UCSD-AML1 (cell line): Measurements from ENCODE around the gene ARHGAP12.

ENCODE experiments used
- DNase-seq: peaks from one replicate; lab custom pipeline; 2025; ENCODE audit not compliant: unreplicated experiment; lab: John Stamatoyannopoulos, UW

Gene ARHGAP12

DNA sequence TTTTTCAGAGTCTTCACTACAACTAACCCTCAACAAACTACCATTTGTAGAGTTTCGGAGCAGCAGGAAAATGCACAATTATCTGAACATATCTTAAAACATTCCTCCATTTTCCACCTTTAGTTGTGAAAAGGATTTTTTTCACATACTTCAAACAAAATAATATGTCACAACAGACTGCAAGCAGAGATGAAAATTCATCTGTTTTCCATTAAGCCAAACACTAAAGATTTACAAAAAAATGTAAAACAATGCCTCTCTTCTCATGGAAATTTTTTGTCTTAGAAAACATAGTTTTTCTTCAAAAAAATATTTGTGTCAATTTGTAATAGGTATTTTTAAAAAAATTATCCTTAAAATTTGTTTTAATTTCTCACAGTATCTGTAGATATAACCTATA is 98.9 kb downstream of the ARHGAP12 start:
- DNase-seq: no peak

DNA sequence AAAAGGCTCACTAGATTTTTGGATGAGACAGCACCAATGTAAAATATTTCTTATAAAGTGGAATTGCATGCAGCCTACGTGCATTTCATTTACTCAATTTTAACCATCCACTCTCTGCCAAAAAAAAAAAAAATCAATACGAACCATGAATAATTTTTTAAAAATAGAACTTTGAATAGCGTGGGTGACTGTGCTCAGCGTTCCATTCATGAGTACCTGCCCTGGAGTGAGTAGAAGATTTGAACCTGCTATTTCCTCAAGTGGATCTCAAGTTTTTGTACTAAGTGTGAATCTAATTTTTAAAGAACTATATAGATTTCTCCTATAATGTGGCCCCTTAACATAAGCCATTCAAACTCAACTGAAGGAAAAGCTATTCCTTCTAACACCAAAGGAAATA is 105.3 kb downstream of the ARHGAP12 start:
- no peak for DNase-seq

GRCh38 chr10:31822616-31823318 is 105.9 kb downstream of the ARHGAP12 start:
- DNase-seq: no peak

GRCh38 chr10:31822150-31822549 is 106.5 kb downstream of the ARHGAP12 start:
- DNase-seq: no peak

DNA sequence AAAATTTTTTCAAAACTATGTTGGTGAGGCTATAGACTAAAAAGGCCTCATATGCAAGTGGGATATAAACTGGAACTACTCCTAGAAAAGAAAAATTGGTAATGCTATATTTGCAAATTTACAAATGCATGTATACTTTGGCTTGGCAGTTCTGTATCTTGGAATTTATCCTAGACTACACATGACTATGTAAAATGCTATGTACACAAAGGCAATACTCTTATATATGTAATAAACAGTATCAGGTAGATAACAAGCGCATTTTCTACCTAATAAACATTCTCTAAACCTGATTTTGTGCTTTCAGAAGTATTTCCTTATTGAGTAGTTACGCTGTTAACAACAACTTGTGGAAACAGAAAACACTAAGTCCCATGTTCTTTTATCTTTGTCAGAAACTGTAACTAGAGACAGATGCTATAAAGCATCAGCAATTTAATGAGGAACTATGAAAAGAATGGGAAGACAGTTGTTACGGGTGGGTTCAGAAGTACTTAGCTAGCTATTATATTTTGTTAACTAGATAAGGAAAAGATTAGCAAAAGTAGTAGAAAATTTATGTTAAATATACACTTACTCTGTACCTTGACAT is 107.8 kb downstream of the ARHGAP12 start:
- no peak for DNase-seq

DNA sequence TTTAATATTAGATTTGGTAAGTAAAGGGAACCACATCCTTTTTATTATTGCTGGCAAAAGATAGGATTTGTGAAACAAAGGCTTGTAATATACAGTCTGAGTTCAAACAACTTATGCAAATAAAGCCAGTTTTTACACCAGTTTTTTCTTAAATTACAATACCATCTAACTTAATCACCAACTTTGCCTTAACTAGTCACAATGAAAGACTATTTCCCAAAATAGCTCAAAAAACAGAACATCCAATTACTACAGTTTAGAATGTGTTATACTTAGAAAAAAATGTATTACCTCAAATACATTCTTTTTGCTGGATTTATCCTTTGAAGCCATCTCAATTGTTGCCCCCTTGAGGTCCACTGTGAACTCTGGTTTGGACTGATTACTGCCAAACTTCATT is 108.5 kb downstream of the ARHGAP12 start:
- DNase-seq: no peak

GRCh38 chr10:31819391-31819820 is 109.2 kb downstream of the ARHGAP12 start:
- DNase-seq: no peak

GRCh38 chr10:31816318-31816717 is 112.3 kb downstream of the ARHGAP12 start:
- no peak for DNase-seq

DNA sequence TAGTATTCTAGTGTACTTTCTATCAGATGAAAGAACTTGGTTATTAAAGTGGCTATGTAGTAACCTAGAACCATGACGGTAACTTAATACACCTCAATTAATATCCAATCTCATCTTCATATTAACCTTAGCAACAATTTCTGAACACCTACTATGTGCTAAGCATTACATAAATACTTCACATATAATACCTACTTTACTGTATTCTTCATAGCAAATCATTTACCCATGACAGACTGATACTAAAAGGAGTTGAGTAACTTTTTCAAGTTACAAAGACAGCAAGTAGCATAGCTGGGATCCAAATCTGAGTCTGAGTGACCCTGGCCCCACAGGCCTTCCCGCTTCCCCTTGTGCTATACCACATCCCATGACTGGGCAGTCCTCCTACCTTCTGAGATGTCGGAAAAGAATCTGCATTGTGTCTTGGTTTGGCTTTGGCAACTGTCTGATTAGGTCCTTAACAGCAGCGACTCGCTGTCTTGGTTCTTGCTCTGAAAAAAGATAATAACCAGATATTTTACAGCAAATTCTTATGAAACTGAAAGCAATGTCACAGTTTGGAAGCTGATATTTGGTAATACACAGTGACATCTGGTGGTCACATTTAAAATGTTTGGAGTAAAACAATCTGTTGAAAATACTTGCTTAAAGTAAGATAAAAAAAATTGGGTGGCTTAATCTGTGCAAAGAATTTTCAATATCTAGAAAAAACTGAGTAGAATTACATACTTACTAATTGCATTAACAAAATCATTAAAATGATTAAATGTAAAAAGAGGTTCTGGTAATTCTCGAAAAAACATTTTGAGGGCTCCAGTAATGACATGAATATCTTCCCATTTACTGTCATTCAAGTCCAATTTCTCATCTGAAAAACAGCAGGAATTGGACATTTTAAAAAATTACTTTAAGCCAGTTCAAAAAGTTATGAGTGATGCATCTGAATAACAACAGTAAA is 120.1 kb downstream of the ARHGAP12 start:
- peak; percentile 22 for DNase-seq

GRCh38 chr10:31804352-31804810 is 124.2 kb downstream of the ARHGAP12 start:
- DNase-seq: no peak

DNA sequence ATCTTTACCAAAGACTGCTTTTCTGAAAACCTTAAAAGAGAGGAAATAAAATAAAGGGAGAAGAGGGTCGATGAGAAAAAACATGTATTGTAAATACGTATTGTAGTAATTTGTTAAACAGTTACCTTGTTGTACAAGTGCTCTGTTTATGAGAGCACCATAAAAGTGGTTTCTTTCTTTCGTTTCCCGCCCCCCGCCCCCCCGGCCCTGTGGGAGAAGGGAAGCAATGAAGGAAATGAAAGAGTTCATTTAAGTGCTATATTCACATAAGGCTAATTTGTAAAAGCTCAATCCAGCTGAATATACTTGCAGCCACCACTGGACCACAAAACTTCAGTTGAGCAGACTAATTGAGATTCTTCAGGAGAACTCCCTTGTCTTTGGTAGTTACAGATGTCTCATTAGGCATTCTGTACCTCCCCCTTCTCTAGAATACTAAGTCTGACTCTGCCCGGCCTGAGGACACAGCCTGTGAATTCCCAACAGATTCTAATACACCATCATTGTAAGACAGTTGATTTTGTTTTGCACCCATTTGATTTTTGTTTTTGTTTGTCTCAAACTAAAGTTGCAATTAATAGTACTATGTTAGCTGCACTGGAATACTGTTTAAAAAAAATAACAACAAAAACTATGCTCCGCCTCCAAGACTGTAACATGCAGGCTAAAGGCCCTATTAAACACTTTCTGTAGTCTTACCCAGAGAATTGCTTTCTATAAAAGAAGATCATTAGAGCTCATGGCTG is 124.9 kb downstream of the ARHGAP12 start:
- no peak for DNase-seq

- DNase-seq: no peak
These were observed 129.4 kb downstream of the ARHGAP12 start for GRCh38 chr10:31799181-31799580.

- DNase-seq: no peak
These were observed 135.9 kb downstream of the ARHGAP12 start for GRCh38 chr10:31792745-31793144.

- no peak for DNase-seq
These were observed 139.1 kb downstream of the ARHGAP12 start for GRCh38 chr10:31789555-31789954.

GRCh38 chr10:31782701-31783100 is 145.9 kb downstream of the ARHGAP12 start:
- DNase-seq: no peak

- no peak for DNase-seq
These were observed 147.9 kb downstream of the ARHGAP12 start for GRCh38 chr10:31780717-31781116.

DNA sequence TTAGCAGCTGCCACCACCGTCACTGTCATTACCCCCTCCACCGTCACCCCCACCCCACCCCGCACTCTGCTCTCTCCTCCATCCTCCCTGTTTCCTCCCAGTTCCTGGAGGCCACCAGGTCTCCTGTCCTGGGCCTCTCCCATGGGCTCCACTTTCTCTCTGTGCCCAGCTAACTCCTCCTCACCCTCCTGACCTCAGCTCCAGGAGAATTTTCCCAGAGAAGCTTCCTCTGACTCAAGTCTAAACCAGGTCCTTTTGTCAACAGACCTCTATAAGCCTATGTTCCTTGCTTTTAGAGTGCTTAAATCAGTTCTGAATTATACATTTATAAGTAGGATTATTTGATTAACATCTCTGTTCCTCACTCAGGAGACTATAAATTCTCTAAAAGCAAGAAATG is 150.0 kb downstream of the ARHGAP12 start:
- no peak for DNase-seq

- DNase-seq: no peak
These were observed 152.5 kb downstream of the ARHGAP12 start for GRCh38 chr10:31776159-31776558.

DNA sequence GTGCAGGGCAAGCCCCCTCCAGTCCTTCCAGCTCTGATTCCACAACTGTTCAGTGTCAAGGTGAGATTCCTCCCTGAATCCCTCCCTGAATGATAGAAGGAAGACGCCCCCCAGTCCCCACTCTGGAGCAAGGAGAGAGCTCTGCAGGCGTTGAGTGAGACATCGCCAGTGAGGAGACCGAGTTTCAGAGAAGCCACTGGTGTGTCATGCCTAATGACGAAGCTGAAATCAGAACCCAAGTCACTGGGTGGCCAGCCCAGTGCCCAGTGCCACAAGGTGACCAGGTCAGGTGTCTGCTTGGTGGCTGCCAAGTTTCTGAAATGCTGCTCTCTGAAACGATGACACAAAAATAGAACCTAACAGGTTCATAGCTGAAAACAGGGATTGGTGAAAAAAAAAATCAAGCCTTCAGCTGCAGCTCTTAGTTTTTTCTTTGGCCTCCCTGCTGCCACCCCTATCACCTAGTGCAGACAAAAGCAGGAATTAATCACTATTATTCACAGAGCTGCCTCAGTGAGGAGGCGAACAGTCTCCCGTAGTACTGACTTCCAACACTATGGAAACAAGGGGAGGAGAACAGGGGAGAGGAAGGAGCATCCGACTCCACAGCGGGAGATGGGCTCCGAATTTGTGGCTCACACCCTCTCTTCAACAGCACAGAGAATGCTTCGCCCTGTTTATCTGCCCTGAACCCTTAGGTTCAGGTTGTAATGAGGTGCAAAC is 153.5 kb downstream of the ARHGAP12 start:
- DNase-seq: no peak

- no peak for DNase-seq
These were observed 154.2 kb downstream of the ARHGAP12 start for GRCh38 chr10:31774299-31774900.
